ENCODE results near the gene PLA2G15. TPM values are rescaled to one million over a fixed set of nuclear protein-coding genes. Genes with fewer than 3 reads are reported as not detected.
"Not testable (repeated sequence)": the region's sequence is repeated elsewhere in the genome, so short reads cannot be mapped to it uniquely, and the experiment has no call there.

Gene PLA2G15
- total RNA-seq, 1 donor: 32.9 TPM

DNA sequence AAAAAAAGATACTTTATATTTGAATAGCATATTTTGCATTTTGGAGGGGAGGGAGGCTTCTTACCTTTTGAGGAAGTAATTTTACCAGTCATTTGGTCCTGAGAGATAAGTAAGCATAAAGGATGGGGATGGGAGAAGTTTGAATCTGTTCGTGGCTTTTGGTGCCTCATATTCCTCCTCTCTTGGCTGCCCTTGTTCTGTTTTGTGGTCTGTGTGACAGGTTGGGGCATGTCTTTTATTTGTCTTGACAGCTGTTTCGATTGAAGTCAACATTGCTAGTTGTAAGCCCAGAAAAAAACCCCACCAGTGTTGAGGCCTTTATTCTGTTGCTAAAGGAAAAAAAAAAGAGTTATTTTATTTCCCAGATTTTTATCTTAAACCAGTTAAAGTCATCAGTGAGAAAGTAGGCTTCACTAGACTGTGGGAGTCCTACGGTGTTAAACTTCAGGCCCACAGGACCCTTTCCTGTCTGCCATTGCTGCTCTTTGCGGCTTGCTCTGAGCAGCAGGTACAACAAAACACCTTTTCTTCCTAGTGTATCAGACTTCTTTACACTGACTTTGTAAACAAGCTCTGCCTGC, 30.5 kb downstream of the PLA2G15 start:
- peak in 2 of 3 donors; percentile 39 to 74 for DNase-seq (ENCODE audit: low read depth in 2 of 3, low spot score in 2 of 3)

DNA sequence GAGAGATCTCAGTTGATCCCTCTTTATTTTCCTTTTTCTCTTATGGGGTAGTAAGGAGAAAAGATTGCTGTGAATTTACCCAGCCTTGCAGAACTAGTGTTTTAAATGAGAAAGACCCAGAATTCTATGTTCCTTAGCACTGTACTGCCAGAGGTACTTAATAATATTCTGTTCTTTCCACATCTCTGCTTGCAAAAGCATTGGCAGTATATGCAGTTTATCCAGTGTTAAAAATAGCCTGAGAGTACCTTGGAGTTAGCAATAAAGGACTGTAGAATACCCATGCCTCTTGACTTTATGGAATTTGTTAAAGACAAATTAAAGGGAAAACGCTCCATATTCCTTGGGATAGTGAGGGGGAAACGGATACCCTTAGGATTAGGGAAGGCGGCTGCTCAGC, 31.1 kb downstream of the PLA2G15 start:
- DNase-seq (ENCODE audit: low read depth in 2 of 3, low spot score in 2 of 3): no peak

GRCh38 chr16:68279726-68280558, 34.8 kb downstream of the PLA2G15 start:
- no peak for DNase-seq (ENCODE audit: low read depth in 2 of 3, low spot score in 2 of 3)

- DNase-seq (ENCODE audit: low read depth in 2 of 3, low spot score in 2 of 3): no peak
These were observed 36.3 kb downstream of the PLA2G15 start for GRCh38 chr16:68281368-68282063.

GRCh38 chr16:68282064-68282452, 36.9 kb downstream of the PLA2G15 start:
- DNase-seq (ENCODE audit: low read depth in 2 of 3, low spot score in 2 of 3): no peak

- DNase-seq (ENCODE audit: low read depth in 2 of 3, low spot score in 2 of 3): no peak
These were observed 38.2 kb downstream of the PLA2G15 start for GRCh38 chr16:68283346-68283745.

DNA sequence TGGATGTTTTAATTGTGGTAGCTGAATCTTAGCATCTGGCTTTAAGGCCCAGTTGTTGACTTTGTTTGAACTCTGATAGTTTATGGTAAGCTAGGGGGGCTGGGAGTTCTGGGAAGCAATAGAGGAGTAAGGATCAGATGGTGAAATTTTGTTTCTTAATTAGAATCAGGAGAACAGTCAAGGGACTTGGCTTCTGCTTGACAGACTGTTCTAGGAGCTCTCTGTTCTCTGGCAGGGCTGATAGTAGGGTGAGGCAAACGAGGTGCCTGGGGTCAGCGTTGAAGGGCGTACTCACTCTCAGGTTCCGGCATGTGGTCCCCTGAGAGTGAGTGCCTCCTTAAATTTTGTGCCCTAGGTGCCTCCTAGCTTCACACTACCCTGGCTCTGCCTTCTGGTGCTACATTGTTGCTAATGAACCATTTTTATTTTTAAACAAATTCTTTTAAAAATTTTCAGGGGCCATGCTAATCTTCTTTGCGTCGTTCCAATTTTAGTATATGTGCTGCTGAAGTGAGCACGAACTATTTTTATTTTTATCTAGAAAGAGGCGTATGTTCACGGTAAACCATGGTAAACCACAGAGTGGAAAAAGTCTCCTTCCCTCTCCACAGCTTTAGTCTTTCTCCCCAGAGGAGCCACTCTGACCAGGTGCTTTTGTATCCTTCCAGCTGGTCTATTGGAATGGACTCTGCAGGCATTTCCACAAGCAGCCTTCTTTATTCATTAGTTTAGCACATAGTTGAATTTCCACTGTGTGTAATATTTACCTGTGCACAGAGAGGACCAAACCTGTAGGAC, 38.8 kb downstream of the PLA2G15 start:
- DNase-seq (ENCODE audit: low read depth in 2 of 3, low spot score in 2 of 3): no peak

DNA sequence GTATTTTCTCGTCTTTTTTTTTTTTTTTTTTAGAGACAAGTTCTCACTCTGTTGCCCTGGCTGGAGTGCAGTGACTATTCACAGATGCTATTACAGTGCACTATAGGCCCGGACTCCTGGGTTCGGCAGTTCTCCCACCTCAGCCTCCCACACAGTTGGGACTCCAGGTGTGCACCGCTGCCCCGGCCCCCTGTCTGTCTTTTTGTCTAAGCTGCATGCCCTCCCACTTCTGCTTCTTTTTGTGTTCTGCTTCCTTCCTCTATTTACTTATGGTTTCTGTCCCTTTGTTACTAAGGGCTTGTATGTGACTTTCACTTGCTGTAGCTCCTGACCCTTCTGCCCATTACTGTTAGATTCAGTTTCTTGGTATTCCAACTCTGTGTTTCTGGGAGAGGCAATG, 39.7 kb downstream of the PLA2G15 start:
- DNase-seq (ENCODE audit: low read depth in 2 of 3, low spot score in 2 of 3): peak in 2 of 3 donors; percentile 47 to 61

GRCh38 chr16:68285683-68286082, 40.5 kb downstream of the PLA2G15 start:
- DNase-seq (ENCODE audit: low read depth in 2 of 3, low spot score in 2 of 3): no peak

DNA sequence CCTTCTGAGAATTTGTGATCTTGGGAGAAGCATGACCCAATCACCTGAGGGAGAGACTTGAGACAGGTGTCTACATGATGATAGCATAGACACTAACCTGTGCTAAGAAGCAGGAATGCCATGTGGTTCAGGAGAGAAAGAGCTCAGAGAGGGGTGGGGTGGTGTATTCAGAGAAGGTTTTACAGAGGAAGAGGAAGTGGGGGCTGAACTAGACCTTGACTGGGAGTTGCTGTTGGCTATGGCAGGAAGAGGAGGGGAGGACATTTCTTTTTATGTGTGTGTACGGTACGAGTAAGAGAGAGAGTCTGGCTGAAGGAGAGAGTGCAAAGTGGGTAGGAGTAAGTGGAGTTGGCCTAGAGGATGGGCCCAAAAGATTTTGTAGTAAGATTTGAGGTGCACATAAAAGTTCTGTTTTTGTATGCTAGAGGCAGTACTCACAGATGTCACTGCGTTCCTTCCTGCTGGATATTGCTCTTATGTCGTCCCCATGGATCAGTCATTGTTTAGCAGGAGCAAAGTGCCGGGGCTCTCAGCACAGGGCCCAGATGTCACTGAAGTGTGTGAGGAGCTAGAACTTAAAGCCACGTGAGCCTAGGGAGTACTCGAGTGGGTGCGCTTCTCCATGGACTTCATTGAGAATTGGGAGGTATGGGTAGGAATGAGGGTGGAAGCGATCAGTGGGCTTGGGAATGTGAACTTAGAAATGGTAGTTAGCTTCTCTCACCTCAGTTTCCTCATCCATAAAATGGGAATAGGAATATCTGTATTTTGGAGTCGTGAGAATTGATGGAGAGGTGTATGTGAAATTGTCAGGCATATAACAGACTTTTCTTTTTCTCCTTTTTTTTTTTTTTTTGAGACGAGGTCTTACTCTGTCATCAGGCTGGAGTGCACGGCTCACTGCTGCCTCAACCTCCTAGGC, 41.2 kb downstream of the PLA2G15 start:
- peak in 1 of 3 donors; percentile 52 for DNase-seq (ENCODE audit: low read depth in 2 of 3, low spot score in 2 of 3)

GRCh38 chr16:68287276-68288251, 42.4 kb downstream of the PLA2G15 start:
- DNase-seq (ENCODE audit: low read depth in 2 of 3, low spot score in 2 of 3): peak in 1 of 3 donors; percentile 63

- no peak for DNase-seq (ENCODE audit: low read depth in 2 of 3, low spot score in 2 of 3)
These were observed 43.1 kb downstream of the PLA2G15 start for GRCh38 chr16:68288252-68288650.

DNA sequence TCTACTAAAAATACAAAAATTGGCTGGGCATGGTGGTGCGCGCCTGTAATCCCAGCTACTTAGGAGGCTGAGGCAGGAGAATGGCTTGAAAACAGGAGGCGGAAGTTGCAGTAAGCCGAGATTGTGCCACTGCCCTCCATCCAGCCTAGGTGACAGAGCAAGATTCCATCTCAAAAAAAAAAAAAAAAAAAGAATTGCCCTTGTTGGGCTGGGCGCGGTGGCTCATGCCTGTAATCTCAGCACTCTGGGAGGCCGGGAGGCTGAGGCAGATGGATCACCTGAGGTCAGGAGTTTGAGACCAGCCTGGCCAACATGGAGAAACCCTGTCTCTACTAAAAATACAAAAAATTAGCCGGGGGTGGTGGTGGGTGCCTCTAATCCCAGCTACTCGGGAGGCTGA, 43.6 kb downstream of the PLA2G15 start:
- not testable (repeated sequence) for DNase-seq (ENCODE audit: low read depth in 2 of 3, low spot score in 2 of 3)

DNA sequence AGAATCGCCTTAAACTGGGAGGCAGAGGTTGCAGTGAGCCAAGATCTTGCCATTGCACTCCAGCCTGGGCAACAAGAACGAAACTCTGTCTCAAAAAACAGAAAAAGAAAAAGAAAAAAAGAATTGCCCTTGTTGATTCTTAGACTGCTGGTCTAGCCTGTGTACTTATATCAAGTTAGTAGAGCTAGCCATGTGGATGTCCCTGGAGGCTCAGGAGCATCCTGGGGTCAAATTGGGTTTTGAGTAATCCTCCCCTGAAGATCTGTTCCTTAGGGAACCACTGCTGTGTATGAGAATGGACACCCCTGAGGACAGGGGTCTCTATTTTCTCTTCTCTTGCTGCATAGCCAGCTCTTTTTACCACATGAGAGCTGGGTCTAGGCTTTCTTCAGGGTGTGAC, 44.0 kb downstream of the PLA2G15 start:
- no peak for DNase-seq (ENCODE audit: low read depth in 2 of 3, low spot score in 2 of 3)

DNA sequence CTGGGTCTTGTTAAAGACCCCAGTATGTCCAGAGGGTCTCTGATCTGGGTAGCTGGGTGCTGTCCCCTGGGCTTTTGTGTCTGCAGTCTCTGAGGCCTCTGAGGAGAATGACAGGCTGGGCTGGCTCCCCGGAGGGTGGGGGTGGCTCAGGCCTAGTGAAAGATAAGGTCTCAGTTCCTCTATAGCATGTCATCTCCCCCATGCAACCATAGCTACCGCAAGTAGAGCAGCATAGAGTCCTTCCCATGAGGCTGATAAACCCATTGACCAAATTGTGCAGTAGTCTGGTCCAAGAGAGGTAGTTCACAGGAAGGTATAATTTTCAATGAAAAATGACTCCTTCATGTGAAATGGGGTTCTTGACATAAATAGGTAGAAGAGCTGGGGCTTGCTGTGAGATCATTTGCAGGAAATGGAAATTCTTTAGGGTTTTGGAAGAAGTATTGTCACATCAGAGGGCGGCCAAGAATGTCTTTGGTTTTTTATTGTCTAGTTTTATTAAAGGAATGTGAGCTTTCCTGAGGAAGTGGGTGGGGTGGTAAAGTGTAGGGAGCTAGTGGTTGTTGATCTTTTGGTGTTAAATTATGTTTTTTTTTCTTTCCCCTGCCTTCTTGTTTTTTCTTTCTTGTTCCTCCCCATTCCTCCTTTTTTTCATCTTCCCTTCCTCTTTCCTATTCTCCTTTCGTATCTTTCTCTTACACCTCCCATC, 44.6 kb downstream of the PLA2G15 start:
- DNase-seq (ENCODE audit: low read depth in 2 of 3, low spot score in 2 of 3): peak in 2 of 3 donors; percentile 43 to 71

DNA sequence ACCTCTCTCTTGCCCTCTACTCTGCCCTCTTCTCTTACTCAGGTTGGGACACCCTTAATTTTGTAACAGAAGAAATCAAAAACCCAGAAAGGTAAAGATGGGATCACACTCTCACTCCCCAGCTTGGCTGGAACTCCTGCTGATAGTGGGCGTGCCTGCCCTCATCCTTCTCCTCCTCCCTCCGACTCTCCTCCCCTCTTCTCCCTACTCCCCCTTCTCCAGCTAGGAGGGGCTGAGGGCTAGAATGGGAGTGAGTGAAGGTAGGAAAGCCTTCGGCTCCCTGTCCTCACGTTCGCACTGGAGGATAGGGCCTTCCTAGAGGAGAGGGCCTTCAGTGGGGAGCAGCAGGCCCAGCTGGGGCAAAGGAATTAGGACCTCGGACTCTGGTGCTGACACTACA, 45.3 kb downstream of the PLA2G15 start:
- DNase-seq (ENCODE audit: low read depth in 2 of 3, low spot score in 2 of 3): no peak

GRCh38 chr16:68291227-68291626, 46.1 kb downstream of the PLA2G15 start:
- DNase-seq (ENCODE audit: low read depth in 2 of 3, low spot score in 2 of 3): no peak

GRCh38 chr16:68292425-68292824, 47.3 kb downstream of the PLA2G15 start:
- DNase-seq (ENCODE audit: low read depth in 2 of 3, low spot score in 2 of 3): no peak
